Measurements from ENCODE around the gene LUZP2. TPM values are rescaled to one million over a fixed set of nuclear protein-coding genes. Genes with fewer than 3 reads are reported as not detected.

LUZP2 gene
- total RNA-seq = 1 to 10 TPM in 1 of 2 donors, under 1 TPM in 1; 0.28 to 1.0 TPM
- long read RNA-seq, donor 1 = 0 reads
- long read RNA-seq, donor 2, partial matches to known transcripts = 0 of 1 reads
- long read RNA-seq, donor 2, other reads (novel, unspliced or antisense) = 1 of 1 reads

GRCh38 chr11:24496736-24497725 lies at the start of gene LUZP2:
Gene LUZP2 (plus strand): TSS chr11:24497053.
- peak; percentile 80 for DNase-seq (ENCODE audit: low spot score)
- intact Hi-C loops (cut with DNase I) = no loop called here

DNA sequence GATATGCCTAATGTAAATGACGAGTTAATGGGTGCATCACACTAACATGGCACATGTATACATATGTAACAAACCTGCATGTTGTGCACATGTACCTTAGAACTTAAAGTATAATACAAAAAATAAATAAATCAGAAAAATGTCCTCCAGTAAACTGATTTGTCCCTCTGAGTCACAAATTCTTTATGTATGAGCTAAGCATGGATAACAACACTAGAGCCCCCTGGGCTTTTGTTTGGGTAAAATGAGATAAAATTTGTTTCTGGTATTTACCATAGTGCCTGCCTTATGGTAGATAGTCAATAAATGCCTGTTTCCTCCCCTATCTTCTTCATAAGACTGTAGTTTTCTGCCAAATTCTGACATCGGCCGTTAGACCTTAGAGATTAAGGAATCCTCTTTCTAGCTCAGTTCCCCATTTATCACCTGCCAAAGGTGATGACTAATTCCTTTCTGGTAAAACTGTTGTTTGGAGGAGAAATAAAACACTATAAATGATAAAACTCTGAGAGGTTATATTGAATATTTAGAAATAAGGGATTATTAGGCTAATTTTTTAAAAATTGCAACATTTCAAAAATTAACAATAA lies 43.6 kb upstream of the LUZP2 start:
- DNase-seq (ENCODE audit: low spot score) = no peak
- intact Hi-C loops (cut with DNase I) = no loop called here

DNA sequence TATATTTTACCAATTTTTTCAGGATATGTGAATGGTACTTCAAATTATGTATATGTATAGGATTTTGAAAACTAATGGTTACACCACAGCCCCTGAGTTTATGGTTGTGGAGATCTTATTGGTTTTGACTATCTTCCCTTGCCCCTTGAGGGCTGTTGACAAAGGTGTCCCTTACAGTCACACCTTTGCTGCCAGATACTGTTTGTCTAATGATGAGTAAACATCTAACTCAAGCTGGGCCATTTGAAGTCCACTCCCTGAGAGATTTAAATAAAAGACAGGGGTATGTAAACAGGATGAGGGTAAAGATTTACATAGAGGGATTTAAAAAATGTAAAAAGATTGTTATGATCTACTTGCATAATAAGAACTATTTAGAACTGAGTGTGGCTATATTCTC lies 38.9 kb upstream of the LUZP2 start:
- intact Hi-C loops (cut with DNase I) = no loop called here
- no peak for DNase-seq (ENCODE audit: low spot score)

DNA sequence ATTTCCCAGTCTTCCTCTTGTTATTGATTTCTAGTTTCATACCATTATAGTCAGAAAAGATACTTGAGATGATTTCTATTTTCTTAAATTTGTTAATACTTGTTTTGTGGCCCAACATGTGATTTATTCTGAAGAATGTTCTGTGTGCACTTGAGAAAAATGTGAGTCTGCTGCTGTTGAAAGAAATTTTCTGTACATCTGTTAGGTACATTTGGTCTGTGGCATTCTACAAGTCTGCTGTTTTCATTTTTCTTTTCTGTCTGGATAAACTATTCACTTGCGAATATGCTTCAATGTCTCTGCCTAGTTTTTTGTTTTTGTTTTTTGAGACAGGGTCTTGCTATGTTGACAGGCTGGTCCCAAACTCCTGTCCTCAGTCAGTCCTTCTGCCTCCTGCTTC lies 26.4 kb upstream of the LUZP2 start:
- no peak for DNase-seq (ENCODE audit: low spot score)
- intact Hi-C loops (cut with DNase I) = no loop called here

GRCh38 chr11:24471084-24471483 lies 25.8 kb upstream of the LUZP2 start:
- no peak for DNase-seq (ENCODE audit: low spot score)
- intact Hi-C loops (cut with DNase I) = no loop called here

- no peak for DNase-seq (ENCODE audit: low spot score)
- intact Hi-C loops (cut with DNase I) = no loop called here
Observed at GRCh38 chr11:24478718-24479117, 18.1 kb upstream of the LUZP2 start.

DNA sequence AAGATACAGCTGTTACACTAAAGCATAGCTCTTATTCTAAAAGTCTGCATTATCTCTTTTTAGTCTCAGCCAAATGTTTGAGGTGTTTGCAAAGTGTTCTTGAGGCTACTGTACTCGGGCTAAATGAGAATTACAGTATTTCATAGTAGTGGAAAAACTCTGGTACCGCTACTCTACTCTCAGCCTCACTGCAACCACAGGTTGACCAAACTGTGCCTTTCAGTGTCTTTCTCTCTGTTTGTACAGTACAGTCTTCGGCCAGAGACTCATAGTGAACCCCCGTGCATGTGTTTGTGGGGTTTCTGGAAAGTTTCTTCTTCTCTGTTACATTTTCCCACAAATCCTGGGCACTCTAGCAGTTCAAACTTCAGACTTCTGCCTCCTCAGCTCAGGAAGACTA lies 7.4 kb upstream of the LUZP2 start:
- intact Hi-C loops (cut with DNase I) = no loop called here
- no peak for DNase-seq (ENCODE audit: low spot score)

DNA sequence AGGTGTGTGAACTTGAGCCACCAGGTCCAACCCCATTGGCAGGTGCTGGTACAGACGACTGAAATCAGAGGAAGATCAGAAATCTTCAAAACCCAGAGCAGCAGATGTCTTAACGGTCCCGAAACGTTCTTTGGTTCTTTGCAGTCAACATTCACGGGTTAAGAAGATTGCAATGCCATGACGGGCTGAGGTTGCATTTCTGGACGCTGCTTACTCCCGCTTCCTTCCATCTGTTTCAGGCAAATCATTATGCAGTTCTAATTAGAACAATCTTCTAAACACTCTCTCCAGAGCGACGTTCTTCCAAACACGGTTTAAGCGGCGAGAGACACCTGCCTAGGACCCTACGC lies 492 bp upstream of the LUZP2 start:
- DNase-seq (ENCODE audit: low spot score) = no peak
- intact Hi-C loops (cut with DNase I) = no loop called here

DNA sequence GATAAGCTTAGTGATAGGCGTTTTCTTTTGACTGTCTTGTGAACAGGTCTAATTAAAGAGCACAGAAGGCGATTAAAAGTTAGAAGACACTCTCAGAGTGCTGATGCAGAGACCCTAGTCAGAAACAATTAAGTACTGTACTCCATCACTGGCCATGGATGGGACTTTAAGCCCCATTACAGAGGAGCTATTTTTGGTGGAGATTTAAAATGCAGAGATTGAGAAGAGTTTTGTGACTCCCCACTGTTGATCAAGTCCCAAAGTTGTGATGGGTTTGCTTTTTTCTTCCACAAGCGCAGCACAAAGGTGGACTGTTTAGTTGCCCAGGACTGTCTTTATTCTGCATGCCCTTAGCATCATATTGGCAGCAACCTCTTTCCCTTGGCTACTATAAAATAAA lies 978 bp downstream of the LUZP2 start:
- DNase-seq (ENCODE audit: low spot score) = no peak
- intact Hi-C loops (cut with DNase I) = no loop called here

DNA sequence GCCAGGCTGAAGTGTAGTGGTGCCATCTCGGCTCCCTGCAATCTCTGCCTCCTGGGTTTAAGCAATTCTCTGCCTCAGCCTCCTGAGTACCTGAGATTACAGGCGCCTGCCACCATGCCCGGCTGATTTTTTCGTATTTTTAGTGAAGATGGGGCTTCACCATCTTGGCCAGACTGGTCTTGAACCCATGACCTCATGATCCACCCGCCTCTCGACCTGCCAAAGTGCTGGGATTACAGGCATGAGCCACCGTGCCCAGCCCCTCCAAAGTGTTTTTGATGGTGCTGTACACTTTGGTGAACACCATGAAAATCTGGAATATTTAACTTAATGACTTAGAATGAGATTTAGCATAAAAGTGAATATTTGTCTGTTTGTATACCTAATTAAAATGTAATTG lies 5.6 kb downstream of the LUZP2 start:
- no peak for DNase-seq (ENCODE audit: low spot score)
- intact Hi-C loops (cut with DNase I) = no loop called here

DNA sequence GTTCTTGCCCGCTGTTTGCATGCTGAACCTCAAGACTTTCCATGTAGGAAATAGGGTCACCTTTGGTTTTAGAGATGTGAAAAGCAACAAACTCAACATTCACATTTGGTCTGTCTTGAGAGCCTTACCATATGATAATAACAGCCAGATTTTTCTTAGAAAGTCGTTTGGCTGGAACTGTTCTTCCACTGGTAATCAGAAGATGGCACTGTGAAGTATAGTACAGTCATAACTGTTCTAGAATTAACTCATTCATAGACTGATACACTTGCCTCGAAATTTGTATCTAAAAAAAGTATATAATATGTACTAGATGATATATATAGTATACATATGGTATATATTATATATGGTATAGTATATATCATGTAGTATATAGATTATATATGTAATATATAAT lies 12.3 kb downstream of the LUZP2 start:
- intact Hi-C loops (cut with DNase I) = no loop called here
- no peak for DNase-seq (ENCODE audit: low spot score)

DNA sequence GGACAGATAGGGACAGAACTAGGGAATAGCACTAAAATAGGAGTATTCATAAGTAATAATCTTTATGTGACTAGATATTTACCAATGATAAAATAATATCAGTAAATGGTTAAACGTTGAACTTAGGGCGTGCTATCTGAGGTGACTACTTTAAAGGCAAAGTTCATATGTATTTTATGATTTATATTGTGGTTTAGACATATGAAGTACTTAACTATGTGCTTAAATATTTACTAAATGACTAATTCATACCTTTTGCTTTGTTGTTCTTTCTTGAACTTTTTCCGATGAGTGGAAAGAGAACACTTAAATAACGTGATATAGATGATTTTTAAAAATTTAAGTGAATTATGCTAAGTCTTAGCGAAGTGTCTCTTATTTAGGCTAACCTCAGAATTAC lies 14.7 kb downstream of the LUZP2 start:
- intact Hi-C loops (cut with DNase I) = no loop called here

DNA sequence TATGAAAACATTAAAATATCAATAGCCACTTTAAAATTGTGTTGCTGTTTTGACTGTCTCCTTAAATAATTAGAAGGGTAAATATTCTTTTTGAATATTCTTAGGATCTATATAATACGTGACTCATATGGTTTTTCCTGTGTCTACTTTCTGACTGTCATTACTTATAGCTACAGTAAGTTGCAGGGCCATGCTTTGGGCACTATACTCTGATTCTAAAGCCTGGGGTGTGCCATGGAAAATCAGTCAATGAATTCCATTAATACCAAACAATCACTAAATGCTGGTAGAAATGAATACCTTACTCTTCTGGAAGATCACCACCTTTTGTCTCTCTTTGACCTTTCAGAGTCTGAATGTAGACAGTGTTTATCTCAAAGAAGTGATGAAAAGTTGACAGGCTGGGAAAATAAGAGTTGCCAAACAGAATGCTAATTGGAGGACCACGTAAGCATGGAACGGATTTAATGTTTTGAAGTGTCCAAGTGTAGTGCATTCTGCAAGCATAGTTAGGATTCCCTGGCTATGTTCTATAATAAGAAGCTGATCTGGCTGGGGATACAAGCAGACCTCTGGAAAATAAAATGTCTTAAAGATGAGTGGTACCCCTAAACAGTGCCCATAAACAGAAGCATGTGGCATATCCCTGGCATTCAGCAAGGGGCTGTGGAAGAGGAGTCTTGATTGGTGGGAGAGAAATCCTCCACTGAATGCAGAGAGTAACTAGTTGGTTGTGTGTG lies 16.8 kb downstream of the LUZP2 start:
- intact Hi-C loops (cut with DNase I) = no loop called here
- DNase-seq (ENCODE audit: low spot score) = no peak

More for the DNA sequence above, 14.7 kb downstream of the LUZP2 start:
- DNase-seq (ENCODE audit: low spot score) = no peak

- DNase-seq (ENCODE audit: low spot score) = no peak
- intact Hi-C loops (cut with DNase I) = no loop called here
Observed at GRCh38 chr11:24514219-24514594, 17.4 kb downstream of the LUZP2 start.

GRCh38 chr11:24515632-24516031 lies 18.8 kb downstream of the LUZP2 start:
- no peak for DNase-seq (ENCODE audit: low spot score)
- intact Hi-C loops (cut with DNase I) = no loop called here

GRCh38 chr11:24516638-24517037 lies 19.8 kb downstream of the LUZP2 start:
- intact Hi-C loops (cut with DNase I) = no loop called here
- no peak for DNase-seq (ENCODE audit: low spot score)

DNA sequence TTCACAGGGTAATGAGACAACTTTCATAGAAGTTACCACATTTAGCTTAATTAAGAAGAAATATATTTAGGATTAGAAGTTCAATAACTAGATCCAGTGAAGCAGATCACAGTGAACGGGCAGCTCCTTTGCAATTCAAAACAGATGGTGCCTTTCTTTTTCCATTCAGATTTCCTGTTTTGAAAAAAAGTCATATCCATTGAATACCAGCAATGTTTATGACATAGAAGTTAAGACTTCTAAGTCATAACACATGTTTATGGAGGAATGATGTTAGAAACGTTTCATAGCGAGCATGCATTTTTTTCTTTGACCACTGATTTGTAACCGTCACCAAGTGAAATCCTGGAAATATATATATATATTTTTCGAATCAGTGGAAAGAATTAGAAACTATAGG lies 24.7 kb downstream of the LUZP2 start:
- intact Hi-C loops (cut with DNase I) = no loop called here
- no peak for DNase-seq (ENCODE audit: low spot score)

DNA sequence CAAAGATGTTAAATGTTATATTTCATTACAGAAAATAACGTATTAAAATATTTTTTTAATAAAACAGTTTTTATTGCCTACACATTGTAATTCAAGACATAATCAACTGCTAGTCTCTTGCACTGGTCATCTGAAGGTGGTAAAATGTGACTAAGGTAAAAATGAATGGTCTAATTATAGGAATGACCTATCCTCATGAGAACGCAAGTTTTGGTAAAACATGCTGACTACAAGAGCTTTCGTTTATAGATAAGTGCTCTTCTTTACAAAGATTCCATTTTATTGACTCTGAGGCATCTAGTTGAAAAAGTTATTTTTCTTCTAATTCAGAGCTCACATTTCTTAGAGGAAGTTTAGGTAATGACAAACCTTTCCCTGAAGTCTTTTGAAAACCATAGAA lies 27.3 kb downstream of the LUZP2 start:
- intact Hi-C loops (cut with DNase I) = no loop called here
- no peak for DNase-seq (ENCODE audit: low spot score)

DNA sequence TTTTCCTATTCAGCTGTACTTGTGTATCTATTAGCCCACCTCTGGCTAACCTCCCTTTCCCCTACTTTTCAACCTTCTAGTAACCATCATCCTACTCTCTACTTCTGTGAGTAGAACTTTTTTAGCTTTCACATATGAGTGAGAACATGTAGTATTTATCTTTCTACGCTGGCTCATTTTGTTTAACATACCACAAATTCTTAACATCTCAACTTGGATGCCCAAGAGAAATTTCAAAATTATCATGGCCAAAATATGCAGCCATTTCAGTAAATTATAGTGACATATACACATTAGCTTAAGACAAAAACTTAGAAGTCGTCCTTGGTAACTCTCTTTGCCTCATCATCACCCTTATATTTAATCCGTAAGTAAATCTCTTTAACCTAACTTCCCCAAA lies 34.7 kb downstream of the LUZP2 start:
- intact Hi-C loops (cut with DNase I) = no loop called here
- no peak for DNase-seq (ENCODE audit: low spot score)

DNA sequence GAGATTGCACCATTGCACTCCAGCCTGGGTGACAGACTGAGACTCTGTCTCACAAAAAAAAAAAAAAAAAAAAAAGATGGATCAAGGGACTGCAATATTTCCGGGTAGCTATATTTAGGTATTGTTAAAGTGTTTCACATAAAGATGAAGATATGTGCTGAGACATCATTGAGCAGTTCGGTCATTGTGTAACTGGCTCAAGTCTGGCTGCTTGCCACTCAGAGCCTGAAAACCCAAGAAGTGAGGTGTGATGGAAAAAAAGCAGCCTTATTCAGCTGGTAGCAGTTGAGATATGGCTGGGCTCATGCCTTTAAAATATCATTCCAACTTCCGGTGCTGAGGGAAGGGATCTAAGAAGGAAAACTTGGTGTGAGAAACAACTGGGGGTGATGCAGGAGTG lies 46.9 kb downstream of the LUZP2 start:
- intact Hi-C loops (cut with DNase I) = no loop called here
- no peak for DNase-seq (ENCODE audit: low spot score)
